ENCODE results near the gene RASSF4.

RASSF4 gene

GRCh38 chr10:44947371-44948152 lies 12.0 kb upstream of the RASSF4 start:
- no peak for DNase-seq (ENCODE audit: low read depth)

GRCh38 chr10:44948642-44949041 lies 11.0 kb upstream of the RASSF4 start:
- DNase-seq (ENCODE audit: low read depth): no peak

GRCh38 chr10:44949127-44949802 lies 10.3 kb upstream of the RASSF4 start:
- DNase-seq (ENCODE audit: low read depth): no peak

- DNase-seq (ENCODE audit: low read depth): no peak
Observed at GRCh38 chr10:44949915-44950314, 9.7 kb upstream of the RASSF4 start.

DNA sequence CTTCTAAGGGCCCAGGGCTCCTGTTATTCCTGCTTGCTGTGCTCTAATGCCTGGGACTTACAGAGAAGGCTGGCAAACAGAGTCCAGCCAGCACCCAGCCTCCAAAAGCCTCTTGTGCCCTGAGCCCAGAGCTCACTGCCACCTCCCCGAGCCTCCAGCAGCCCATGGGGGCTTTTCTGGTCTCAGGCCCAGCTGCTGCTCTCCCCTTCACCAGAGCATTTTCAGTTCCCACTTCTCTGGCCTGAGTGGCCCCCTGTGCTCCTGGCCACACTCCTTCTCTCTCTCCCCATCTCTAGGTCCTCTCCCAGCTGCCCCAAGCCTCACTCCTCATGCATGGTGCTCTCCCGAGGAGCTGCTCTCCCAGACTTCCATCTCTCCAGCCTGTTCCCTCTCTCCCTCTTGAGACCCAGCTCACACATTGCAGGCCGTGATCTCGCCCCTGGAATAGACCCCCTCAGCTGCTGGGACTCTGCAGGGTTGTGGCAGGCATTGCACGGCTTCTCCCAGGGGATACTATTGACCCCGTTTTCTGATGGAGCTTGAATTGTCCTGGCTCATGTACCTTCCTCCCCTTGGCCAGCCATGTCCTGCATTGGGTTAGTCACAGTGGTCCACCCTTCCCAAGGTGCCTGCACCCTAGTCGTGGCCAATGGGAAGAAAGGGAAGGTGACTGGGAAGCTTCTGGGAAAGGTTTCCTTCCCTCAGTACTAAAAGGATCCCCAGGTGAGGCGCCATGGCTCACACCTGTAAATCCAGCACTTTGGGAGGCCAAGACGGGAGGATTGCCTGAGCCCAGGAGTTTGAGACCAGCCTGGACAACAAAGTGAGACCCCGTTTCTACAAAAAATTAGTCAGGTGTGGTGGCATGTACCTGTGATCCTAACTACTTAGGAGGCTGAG lies 9.0 kb upstream of the RASSF4 start:
- no peak for DNase-seq (ENCODE audit: low read depth)

DNA sequence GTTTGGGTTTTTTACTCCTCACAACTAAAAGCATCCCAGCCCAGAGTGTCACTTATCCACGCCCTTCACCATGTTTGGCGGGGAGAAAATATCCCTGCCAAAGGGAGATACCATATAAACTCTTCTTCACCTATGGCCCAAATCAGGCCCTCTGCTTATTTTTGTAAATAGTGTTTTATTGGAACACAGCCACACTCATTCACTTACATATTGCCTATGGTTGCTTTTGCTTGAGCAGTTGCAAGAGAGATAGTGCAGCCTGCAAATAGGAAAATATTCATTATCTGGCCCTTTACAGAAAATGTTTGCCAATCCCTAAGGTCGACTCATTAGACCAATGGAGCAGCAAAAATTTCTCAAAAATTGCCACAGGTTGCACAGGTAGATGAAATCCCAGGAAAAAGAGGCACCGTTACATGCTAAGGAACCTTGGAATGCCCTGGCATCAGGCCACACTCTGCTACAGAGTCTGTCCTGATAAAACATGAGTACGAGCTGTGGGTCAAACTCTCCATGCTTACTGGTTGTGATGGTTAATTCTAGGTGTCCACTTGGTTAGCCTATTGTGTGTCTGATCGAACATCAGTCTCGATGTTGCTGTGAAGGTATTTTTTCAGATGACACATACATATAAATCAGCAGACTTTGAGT lies 7.9 kb upstream of the RASSF4 start:
- no peak for DNase-seq (ENCODE audit: low read depth)

DNA sequence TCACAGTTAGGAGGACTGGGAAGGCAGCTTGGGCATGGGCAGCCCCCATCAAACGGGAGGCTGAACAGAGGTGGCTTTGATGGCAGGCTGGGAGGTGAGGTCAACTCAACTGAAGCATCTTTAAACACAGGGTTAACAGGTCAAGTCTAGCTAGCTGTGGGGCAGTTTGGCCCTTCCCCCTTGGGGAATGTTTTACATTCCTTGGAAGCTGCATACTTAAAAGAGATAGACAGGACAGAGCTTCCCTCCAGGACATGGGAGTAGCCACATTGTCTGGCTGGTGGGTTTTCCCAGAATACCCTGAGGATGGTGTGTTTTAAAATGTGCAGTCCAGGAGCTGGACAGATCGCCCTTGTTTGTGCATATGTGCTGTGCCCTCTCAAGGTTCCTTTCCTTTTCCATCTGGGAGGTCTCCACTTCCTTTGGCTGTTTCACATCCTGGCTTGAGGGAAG lies 6.8 kb upstream of the RASSF4 start:
- DNase-seq (ENCODE audit: low read depth): no peak

- no peak for DNase-seq (ENCODE audit: low read depth)
Observed at GRCh38 chr10:44954042-44954441, 5.6 kb upstream of the RASSF4 start.

GRCh38 chr10:44954962-44955361 lies 4.6 kb upstream of the RASSF4 start:
- DNase-seq (ENCODE audit: low read depth): no peak

GRCh38 chr10:44955413-44956070 lies 4.1 kb upstream of the RASSF4 start:
- no peak for DNase-seq (ENCODE audit: low read depth)

DNA sequence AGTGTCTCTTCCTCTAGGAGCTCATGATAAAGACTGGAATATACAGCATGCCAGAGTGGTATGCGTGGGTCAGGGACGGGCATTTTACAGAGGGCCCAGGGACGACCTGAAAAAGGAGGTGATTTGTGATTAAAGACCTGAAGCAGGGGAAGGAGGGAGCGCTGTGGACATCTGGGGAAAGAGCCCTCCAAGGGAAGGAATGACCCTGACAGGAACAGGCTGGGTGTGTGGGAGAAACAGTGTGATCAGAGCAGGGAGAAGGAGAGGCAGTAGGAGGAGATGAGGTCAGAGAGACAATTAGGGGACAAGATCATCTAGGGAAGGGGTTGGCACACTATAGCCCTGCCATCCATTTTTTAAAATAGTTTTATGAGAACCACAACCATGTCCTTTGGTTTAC lies 3.4 kb upstream of the RASSF4 start:
- DNase-seq (ENCODE audit: low read depth): no peak

DNA sequence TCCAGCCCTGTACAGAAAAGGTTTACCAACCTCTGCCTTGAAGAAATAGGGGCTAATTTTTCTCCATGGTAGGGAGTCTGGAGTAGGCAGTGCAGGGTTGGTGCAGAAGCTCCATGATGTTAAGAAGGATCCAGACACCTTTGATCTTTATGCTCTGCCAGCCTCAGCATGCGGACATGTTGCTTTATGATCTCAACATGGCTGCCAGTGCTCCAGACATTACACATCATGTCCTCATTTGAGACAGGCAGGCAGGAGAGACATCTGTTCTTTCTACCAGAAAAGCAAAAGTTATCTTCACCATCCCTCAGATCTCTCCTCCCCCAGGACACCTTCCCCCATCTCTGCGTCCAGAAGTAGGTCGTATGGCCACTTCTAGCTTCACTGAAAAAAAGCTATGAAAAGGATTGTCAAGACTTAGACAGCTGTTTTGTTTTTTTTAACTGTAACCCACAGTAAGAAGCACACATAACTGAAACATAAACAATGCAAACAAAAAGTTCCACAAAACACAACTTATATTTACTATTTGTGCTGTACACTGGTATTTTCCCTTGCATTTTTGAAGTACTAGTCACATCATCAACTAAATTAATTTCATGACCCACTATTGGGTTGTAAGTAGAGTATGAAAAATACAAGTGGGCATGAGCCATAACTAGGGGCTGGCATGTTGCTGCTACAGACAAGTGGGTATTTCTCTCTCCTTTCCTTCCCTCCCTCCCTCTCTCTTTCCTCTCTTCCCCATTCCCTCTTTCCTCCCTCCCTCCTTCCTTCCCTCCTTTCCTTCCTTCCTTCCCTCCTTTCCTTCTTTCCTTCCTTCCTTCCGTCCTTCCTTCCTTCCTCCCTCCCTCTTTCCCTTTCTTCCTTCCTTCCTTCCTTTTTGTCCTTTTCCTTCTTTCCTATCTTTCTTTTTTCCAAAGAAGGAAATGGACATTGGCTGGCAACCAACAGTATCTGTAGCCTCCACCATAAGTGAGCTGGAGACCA lies 2.6 kb upstream of the RASSF4 start:
- DNase-seq (ENCODE audit: low read depth): no peak

DNA sequence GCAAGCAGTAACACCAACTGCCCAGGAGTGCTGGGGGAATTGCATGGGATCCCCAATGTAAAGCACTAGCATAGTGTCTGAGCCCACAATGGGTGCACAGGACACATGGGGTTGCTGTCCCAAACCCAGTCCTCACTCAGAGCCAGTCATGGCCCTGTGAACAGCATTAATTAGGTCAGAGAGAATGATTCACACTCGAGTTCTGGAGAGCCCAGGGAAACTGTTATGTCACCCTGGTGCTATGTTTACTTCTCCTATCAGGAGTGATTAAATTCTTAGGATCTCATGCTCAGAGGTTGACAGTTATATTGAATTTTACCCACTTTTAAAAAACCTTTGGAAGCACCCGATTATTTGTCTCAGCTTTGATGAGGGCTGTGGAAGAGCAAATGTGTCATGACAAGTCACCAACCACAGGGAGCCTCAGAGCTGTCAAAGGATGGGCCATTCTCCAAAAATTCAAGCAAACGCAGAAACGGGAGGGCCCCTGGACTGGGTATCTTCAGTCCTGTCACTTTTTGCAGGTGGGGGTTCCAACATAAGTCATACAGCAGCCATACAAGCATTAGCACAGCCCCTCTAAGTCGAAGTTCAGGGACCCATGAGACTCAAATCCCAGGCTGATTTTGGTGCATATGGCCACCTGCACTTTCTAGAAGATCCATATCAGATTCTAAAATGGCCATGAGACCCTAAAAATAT lies 1.3 kb upstream of the RASSF4 start:
- no peak for DNase-seq (ENCODE audit: low read depth)

- no peak for DNase-seq (ENCODE audit: low read depth)
Observed at GRCh38 chr10:44958898-44959246, 730 bp upstream of the RASSF4 start.

- no peak for DNase-seq (ENCODE audit: low read depth)
Observed at GRCh38 chr10:44960088-44960460, 472 bp downstream of the RASSF4 start.

GRCh38 chr10:44960482-44961229 lies 1.1 kb downstream of the RASSF4 start:
- no peak for DNase-seq (ENCODE audit: low read depth)

DNA sequence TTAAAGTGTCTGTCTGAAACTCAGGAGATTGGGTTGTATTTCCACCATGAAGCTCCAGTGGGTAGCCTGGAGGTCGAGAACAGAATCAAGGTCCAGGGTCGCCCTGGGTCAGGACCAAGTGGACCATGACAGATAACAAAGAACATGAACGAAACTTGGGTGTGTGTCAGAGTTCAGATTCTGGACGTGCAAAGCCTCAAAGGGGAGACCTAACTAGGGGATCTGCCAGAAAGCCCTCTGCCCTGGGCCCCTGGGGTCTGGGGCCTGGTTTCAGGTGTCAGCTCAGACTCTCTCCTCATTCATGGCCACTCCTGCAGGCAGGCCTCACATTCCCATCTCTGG lies 1.6 kb downstream of the RASSF4 start:
- no peak for DNase-seq (ENCODE audit: low read depth)

- DNase-seq (ENCODE audit: low read depth): no peak
Observed at GRCh38 chr10:44961931-44962750, 2.5 kb downstream of the RASSF4 start.

Data from stimulated activated CD8-positive, alpha-beta memory T cell treated with anti-CD3 and anti-CD28 coated beads, Interleukin-7, amount 100 ng/mL, for 24 hours (primary cell).